Neural progenitor cell (in vitro differentiated cells): ENCODE results near the gene CACFD1. TPM values are rescaled to one million over a fixed set of nuclear protein-coding genes. Genes with fewer than 3 reads are reported as not detected.

Experiments used
- DNase-seq: peaks from one replicate; pipeline ENCODE4 v3.0.0-alpha.2; 2016; ENCODE audit warnings: low spot score
- H2AFZ ChIP-seq: fragments of 200-600 bp; sonication (generic); replicated peaks from 2 replicates; pipeline ENCODE4 v1.6.1; 2016; ENCODE audit warnings: antibody characterized with exemption
- H3F3A ChIP-seq: fragments of 200-600 bp; sonication (generic); 2 replicates; pipeline ENCODE4 v1.6.1; 2016; ENCODE audit warnings: antibody characterized with exemption, low read depth
- H3K27ac ChIP-seq: fragments of 200-600 bp; sonication (generic); 2 replicates; pipeline ENCODE4 v1.5.1; 2016; ENCODE audit warnings: mild to moderate bottlenecking
- H3K27me3 ChIP-seq: fragments of 200-600 bp; sonication (generic); 2 replicates; pipeline ENCODE4 v1.6.1; 2016; ENCODE audit warnings: mild to moderate bottlenecking, moderate library complexity
- H3K36me3 ChIP-seq: fragments of 200-600 bp; sonication (generic); 2 replicates; pipeline ENCODE4 v1.5.1; 2016
- H3K4me1 ChIP-seq: fragments of 200-600 bp; sonication (generic); 2 replicates; pipeline ENCODE4 v1.6.1; 2016; ENCODE audit warnings: mixed run types
- H3K4me2 ChIP-seq: fragments of 200-600 bp; sonication (generic); 2 replicates; pipeline ENCODE4 v1.6.1; 2016
- H3K4me3 ChIP-seq: fragments of 200-600 bp; sonication (generic); 2 replicates; pipeline ENCODE4 v1.5.1; 2016
- H3K79me2 ChIP-seq: fragments of 200-600 bp; sonication (generic); 2 replicates; pipeline ENCODE4 v1.6.1; 2016; ENCODE audit warnings: low read depth
- H3K9ac ChIP-seq: fragments of 200-600 bp; sonication (generic); 2 replicates; pipeline ENCODE4 v1.6.1; 2016
- H3K9me3 ChIP-seq: fragments of 200-600 bp; sonication (generic); 2 replicates; pipeline ENCODE4 v1.5.1; 2016; ENCODE audit warnings: low read depth
- H4K20me1 ChIP-seq: fragments of 200-600 bp; sonication (generic); 2 replicates; pipeline ENCODE4 v1.6.1; 2016; ENCODE audit warnings: low read depth
- H3K27ac Mint-ChIP-seq: 3 replicates; pipeline ENCODE4 v1.8.0; 2021; ENCODE audit warnings: mixed read lengths
- H3K27me3 Mint-ChIP-seq: 2 replicates; pipeline ENCODE4 v1.8.0; 2022; ENCODE audit warnings: low read depth, mild to moderate bottlenecking, inconsistent platforms, moderate library complexity, mixed read lengths; ENCODE audit not compliant: insufficient read depth
- H3K36me3 Mint-ChIP-seq: 3 replicates; pipeline ENCODE4 v1.8.0; 2021; ENCODE audit warnings: mixed read lengths
- H3K4me1 Mint-ChIP-seq: 3 replicates; pipeline ENCODE4 v1.8.0; 2021; ENCODE audit warnings: mixed read lengths
- H3K4me3 Mint-ChIP-seq: 3 replicates; pipeline ENCODE4 v1.8.0; 2021; ENCODE audit warnings: mild to moderate bottlenecking, moderate library complexity, mixed read lengths
- H3K9me3 Mint-ChIP-seq: 3 replicates; pipeline ENCODE4 v1.8.0; 2020; ENCODE audit warnings: mixed read lengths
- CTCF ChIP-seq: fragments of 200-600 bp; sonication (generic); IDR thresholded peaks from 2 replicates; pipeline ENCODE4 v1.5.1; 2017; ENCODE audit warnings: antibody characterized with exemption, mild to moderate bottlenecking
- EZH2 ChIP-seq: fragments of 200-600 bp; sonication (generic); IDR thresholded peaks from 2 replicates; pipeline ENCODE4 v1.6.1; 2017; ENCODE audit warnings: antibody characterized with exemption, mild to moderate bottlenecking, moderate library complexity
- EZH2phosphoT487 ChIP-seq: fragments of 200-600 bp; sonication (generic); IDR thresholded peaks from 2 replicates; pipeline ENCODE4 v1.6.1; 2017; ENCODE audit warnings: antibody characterized with exemption
- total RNA-seq: library from RNA; depleted of rRNA; stranded (reverse); fragments of >200 nt; gene quantifications from 2 replicates; pipeline ENCODE4 v1.2.3, GENCODE V29; 2015; ENCODE audit warnings: low replicate concordance

CACFD1 gene
- total RNA-seq, 1 donor from 2014 or later = 15.7 TPM

- Histone ChIP-seq H2AFZ (no peak overlapping the region), H3K4me1 (no peaks in the 10 kb centered on the region), H3K79me2 (no peaks in the 10 kb centered on the region), H3K27me3 (no peaks in the 10 kb centered on the region), H3K4me2 (no peak overlapping the region), H3K9ac (no peak overlapping the region), H3F3A (peaks cover 11% of the 10 kb centered on the region), H3K27ac (no peak overlapping the region), H3K9me3 (no peaks in the 10 kb centered on the region), H3K4me3 (no peak overlapping the region), H3K36me3 (no peaks in the 10 kb centered on the region), H4K20me1 (no peaks in the 10 kb centered on the region)
- TF ChIP-seq EZH2 (no peak), CTCF (no peak), EZH2phosphoT487 (no peak)
- H3K27me3 Mint-ChIP-seq = peaks cover 8% of the 10 kb centered on the region
- H3K36me3 Mint-ChIP-seq = no peaks in the 10 kb centered on the region
- H3K4me1 Mint-ChIP-seq = peaks cover 17% of the 10 kb centered on the region
- no peak overlapping the region for H3K27ac Mint-ChIP-seq
- no peak for DNase-seq
- H3K9me3 Mint-ChIP-seq = no peaks in the 10 kb centered on the region
- H3K4me3 Mint-ChIP-seq = no peak overlapping the region
Measured at GRCh38 chr9:133516256-133516960, 56.6 kb downstream of the CACFD1 start.

- no peak for DNase-seq
- Mint-ChIP-seq H3K27me3 (peaks cover 8% of the 10 kb centered on the region), H3K9me3 (no peaks in the 10 kb centered on the region), H3K36me3 (no peaks in the 10 kb centered on the region), H3K27ac (no peak overlapping the region), H3K4me3 (no peak overlapping the region), H3K4me1 (peaks cover 19% of the 10 kb centered on the region)
- no peak overlapping the region for H3K4me3 ChIP-seq
- no peak overlapping the region for H3K27ac ChIP-seq
- H3K79me2 ChIP-seq = no peaks in the 10 kb centered on the region
- no peaks in the 10 kb centered on the region for H4K20me1 ChIP-seq
- no peaks in the 10 kb centered on the region for H3K4me1 ChIP-seq
- no peak overlapping the region for H2AFZ ChIP-seq
- peaks cover 5% of the 10 kb centered on the region for H3F3A ChIP-seq
- no peak overlapping the region for H3K9ac ChIP-seq
- no peaks in the 10 kb centered on the region for H3K9me3 ChIP-seq
- TF ChIP-seq EZH2phosphoT487 (no peak), CTCF (no peak), EZH2 (no peak)
- H3K27me3 ChIP-seq = no peaks in the 10 kb centered on the region
- H3K36me3 ChIP-seq = no peaks in the 10 kb centered on the region
- H3K4me2 ChIP-seq = no peak overlapping the region
Measured at GRCh38 chr9:133516961-133517350, 57.2 kb downstream of the CACFD1 start.

GRCh38 chr9:133517711-133518110 lies 57.9 kb downstream of the CACFD1 start:
- Mint-ChIP-seq H3K4me3 (no peak overlapping the region), H3K27me3 (peaks cover 8% of the 10 kb centered on the region), H3K4me1 (peaks cover 19% of the 10 kb centered on the region), H3K27ac (no peak overlapping the region), H3K36me3 (no peaks in the 10 kb centered on the region), H3K9me3 (no peaks in the 10 kb centered on the region)
- Histone ChIP-seq H3K9me3 (no peaks in the 10 kb centered on the region), H3K36me3 (no peaks in the 10 kb centered on the region), H3K27me3 (no peaks in the 10 kb centered on the region), H2AFZ (no peak overlapping the region), H3F3A (no peaks in the 10 kb centered on the region), H4K20me1 (no peaks in the 10 kb centered on the region), H3K4me1 (no peaks in the 10 kb centered on the region), H3K4me2 (no peak overlapping the region), H3K27ac (no peak overlapping the region), H3K79me2 (no peaks in the 10 kb centered on the region), H3K9ac (no peak overlapping the region), H3K4me3 (no peak overlapping the region)
- no peak for TF ChIP-seq EZH2phosphoT487
- no peak for TF ChIP-seq EZH2
- TF ChIP-seq CTCF = no peak
- DNase-seq = no peak
